Pancreas (tissue), 10 donors: ENCODE results near the gene SNTG2. TPM values are rescaled to one million over a fixed set of nuclear protein-coding genes. Genes with fewer than 3 reads are reported as not detected.

Experiments used
- ATAC-seq, 4 donors: fragments of 200-7000 bp; cut with Tn5 transposase; one replicate each; pipeline versions ENCODE4 v1.8.0 to v1.9.1; 2020; ENCODE audit warnings: mild to moderate bottlenecking in 4 of 4, moderate library complexity in 4 of 4
- DNase-seq, 6 donors: peaks; one replicate each; pipeline ENCODE4 v3.0.0-alpha.2; 2020
- FAIRE-seq: peaks from 2 replicates; lab custom pipeline; 2012; peaks lifted over from hg19 to GRCh38; lab: Jason Lieb, UNC
- H3K27ac ChIP-seq, 4 donors: fragments of 200-600 bp; sonication (generic); 1 replicate in 3 of 4; 2 replicates in 1 of 4; pipeline versions ENCODE4 v1.5.0 to v1.8.0; 2020
- H3K27me3 ChIP-seq, 4 donors: fragments of 200-600 bp; one replicate each; pipeline ENCODE4 v1.8.0; 2021
- H3K36me3 ChIP-seq, 3 donors: fragments of 200-600 bp; sonication (generic) in 1 of 3; one replicate each; pipeline versions ENCODE4 v1.5.0 to v1.8.0; 2020 to 2021
- H3K4me1 ChIP-seq, 3 donors: fragments of 200-600 bp; one replicate each; pipeline ENCODE4 v1.8.0; 2021
- H3K4me3 ChIP-seq, 4 donors: fragments of 200-600 bp; sonication (generic) in 2 of 4; one replicate each; pipeline versions ENCODE4 v1.5.0 to v1.8.0; 2020 to 2021
- H3K9me3 ChIP-seq, 4 donors: fragments of 200-600 bp; one replicate each; pipeline ENCODE4 v1.8.0; 2021
- CTCF ChIP-seq, 4 donors: fragments of 200-600 bp; sonication (generic) in 3 of 4; IDR thresholded peaks; one replicate each; pipeline versions ENCODE4 v1.5.0 to v1.8.0; 2021; ENCODE audit warnings: antibody characterized with exemption in 4 of 4
- WGBS, 2 donors: extraction: QIAGEN DNeasy Blood & Tissue Kit; methylation state at CpG; one replicate each; pipeline ENCODE4 v1.1.7; 2013; 5-methylcytosine and 5-hydroxymethylcytosine counted together
- intact Hi-C, 3 donors: fragments of 100-400 bp; cut with DNase I; formaldehyde crosslinking; loops; one replicate each; pipeline versions ENCODE4 v1.11.1 to v1.14.2; 2022
- polyA plus RNA-seq, 2 donors: library from polyadenylated mRNA; stranded (reverse); fragments of 200-250 nt; gene quantifications; one replicate each; pipeline ENCODE4 v1.2.3, GENCODE V29; 2013
- total RNA-seq, 6 donors: library from RNA; stranded (reverse); fragmentation: NEBNext Ultra II Directional in 4 of 6; extraction: Animal tissue kit (Norgen Biotek cat#: 25700) in 4 of 6; gene quantifications; one replicate each; pipeline versions ENCODE4 v1.2.1 to v1.2.4, GENCODE V29; 2021 to 2023
- donor health status: healthy with polysubstance abuse.
- donor health status: DM: no; HTN: no; CAD: no; lungs with moderate emphysema.
- donor health status: DM: no; HTN: no; CAD: no.
- donor health status: control.
- donor health status: control.
- donor health status: Bipolar disorder and iron deficiency.
- donor health status: DM: yes; HTN: yes; CAD: no.
- donor health status: DM: no; HTN: no; CAD: no.
- donor health status: DM: no; HTN: no; CAD: no.
- donor health status: DM: yes; HTN: yes; CAD: no.

The SNTG2 gene
- total and polyA plus RNA-seq, 8 donors = 1.4 to 19.2 (median 4.6) TPM

GRCh38 chr2:1238598-1239138 is 288.0 kb downstream of the SNTG2 start:
- no peak for DNase-seq
- Histone ChIP-seq H3K9me3 (no peaks in the 10 kb centered on the region), H3K27me3 (no peaks in the 10 kb centered on the region), H3K4me1 (no peaks in the 10 kb centered on the region), H3K4me3 (no peak overlapping the region), H3K36me3 (no peaks in the 10 kb centered on the region), H3K27ac (no peak overlapping the region)
- WGBS, 2 donors = 79 to 81% methylated on average over 14 of the region's 14 CpGs
- no peak for TF ChIP-seq CTCF (IDR thresholded peaks at IDR 0.05)
- no peak for ATAC-seq
- FAIRE-seq = no peak
- intact Hi-C loops = no loop called here

- H3K27ac ChIP-seq = no peak overlapping the region
- H3K27me3 ChIP-seq = no peaks in the 10 kb centered on the region
- DNase-seq (no peak), FAIRE-seq (no peak), ATAC-seq (no peak)
- WGBS, 2 donors = 83 to 87% methylated on average over 2 of the region's 2 CpGs
- no peaks in the 10 kb centered on the region for H3K9me3 ChIP-seq
- intact Hi-C loops = no loop called here
- H3K4me3 ChIP-seq = no peak overlapping the region
- TF ChIP-seq CTCF (IDR thresholded peaks at IDR 0.05) = no peak
- no peaks in the 10 kb centered on the region for H3K36me3 ChIP-seq
- H3K4me1 ChIP-seq = no peaks in the 10 kb centered on the region
Observed at GRCh38 chr2:1245193-1245592, 294.5 kb downstream of the SNTG2 start.

- Histone ChIP-seq H3K4me1 (no peaks in the 10 kb centered on the region), H3K36me3 (no peaks in the 10 kb centered on the region), H3K27ac (no peak overlapping the region), H3K27me3 (no peaks in the 10 kb centered on the region), H3K9me3 (no peaks in the 10 kb centered on the region), H3K4me3 (no peak overlapping the region)
- WGBS, 2 donors = 66 to 69% methylated on average over 9 of the region's 9 CpGs
- no peak for TF ChIP-seq CTCF (IDR thresholded peaks at IDR 0.05)
- no peak for FAIRE-seq
- DNase-seq = no peak
- no peak for ATAC-seq
- intact Hi-C loops = no loop called here
Observed at GRCh38 chr2:1246239-1246638, 295.6 kb downstream of the SNTG2 start.

GRCh38 chr2:1246991-1247390 is 296.3 kb downstream of the SNTG2 start:
- no peak for TF ChIP-seq CTCF (IDR thresholded peaks at IDR 0.05)
- intact Hi-C loops = no loop called here
- 53 to 63% methylated on average over 3 of the region's 3 CpGs for WGBS, 2 donors
- Histone ChIP-seq H3K36me3 (no peaks in the 10 kb centered on the region), H3K27me3 (no peaks in the 10 kb centered on the region), H3K9me3 (no peaks in the 10 kb centered on the region), H3K27ac (no peak overlapping the region), H3K4me1 (no peaks in the 10 kb centered on the region), H3K4me3 (no peak overlapping the region)
- ATAC-seq = no peak
- DNase-seq = no peak
- no peak for FAIRE-seq

GRCh38 chr2:1248187-1248586 is 297.5 kb downstream of the SNTG2 start:
- Histone ChIP-seq H3K9me3 (no peaks in the 10 kb centered on the region), H3K27me3 (no peaks in the 10 kb centered on the region), H3K4me1 (no peaks in the 10 kb centered on the region), H3K4me3 (no peak overlapping the region), H3K27ac (no peak overlapping the region), H3K36me3 (no peaks in the 10 kb centered on the region)
- ATAC-seq (no peak), FAIRE-seq (no peak), DNase-seq (no peak)
- WGBS, 2 donors = 72% methylated on average over 5 of the region's 5 CpGs
- intact Hi-C loops = no loop called here
- no peak for TF ChIP-seq CTCF (IDR thresholded peaks at IDR 0.05)
